ENCODE data around the gene CPNE5.

CPNE5 gene

DNA sequence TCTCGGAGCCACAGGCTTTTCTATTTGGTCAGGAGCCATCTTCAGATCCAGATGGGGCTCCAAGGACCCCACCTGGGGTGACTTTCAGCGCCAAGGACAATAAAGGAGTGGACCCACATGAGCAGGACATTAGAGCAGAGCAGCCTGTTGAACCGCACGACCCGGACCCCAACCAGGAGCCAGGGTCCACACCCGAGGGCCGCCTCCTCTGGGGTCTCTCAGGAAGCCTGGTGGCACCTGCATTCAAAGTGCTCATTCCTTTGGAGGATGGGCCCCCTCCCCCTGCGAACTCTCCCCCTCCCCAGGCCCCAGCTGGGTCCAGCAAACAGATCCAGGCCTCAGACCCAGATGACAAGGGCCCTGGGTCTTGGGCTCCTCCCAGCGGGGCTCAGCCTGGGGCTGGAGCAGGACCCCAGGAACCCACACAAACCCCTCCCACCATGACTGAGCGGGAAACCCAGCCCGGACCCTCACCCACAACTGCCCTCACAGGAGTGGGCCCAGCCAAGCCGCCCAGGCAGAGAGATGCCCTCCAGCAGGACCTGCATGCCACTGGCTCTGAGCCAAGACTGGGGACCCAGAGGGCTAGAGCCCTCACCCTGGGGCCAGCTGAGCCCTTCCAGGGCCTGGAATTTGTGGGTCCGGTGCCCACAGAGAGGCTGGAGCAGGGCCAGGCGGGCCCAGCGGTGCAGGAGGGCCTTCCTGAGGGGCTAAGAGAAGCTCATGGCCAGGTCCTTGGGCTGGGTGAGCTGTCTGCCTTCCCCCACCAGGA, 117.7 kb downstream of the CPNE5 start:
- no peak overlapping the region for H3K4me3 ChIP-seq (ENCODE audit: low read depth, low read length)
- no peak for DNase-seq (ENCODE audit: low read depth)
- TF ChIP-seq, protein P1, sequence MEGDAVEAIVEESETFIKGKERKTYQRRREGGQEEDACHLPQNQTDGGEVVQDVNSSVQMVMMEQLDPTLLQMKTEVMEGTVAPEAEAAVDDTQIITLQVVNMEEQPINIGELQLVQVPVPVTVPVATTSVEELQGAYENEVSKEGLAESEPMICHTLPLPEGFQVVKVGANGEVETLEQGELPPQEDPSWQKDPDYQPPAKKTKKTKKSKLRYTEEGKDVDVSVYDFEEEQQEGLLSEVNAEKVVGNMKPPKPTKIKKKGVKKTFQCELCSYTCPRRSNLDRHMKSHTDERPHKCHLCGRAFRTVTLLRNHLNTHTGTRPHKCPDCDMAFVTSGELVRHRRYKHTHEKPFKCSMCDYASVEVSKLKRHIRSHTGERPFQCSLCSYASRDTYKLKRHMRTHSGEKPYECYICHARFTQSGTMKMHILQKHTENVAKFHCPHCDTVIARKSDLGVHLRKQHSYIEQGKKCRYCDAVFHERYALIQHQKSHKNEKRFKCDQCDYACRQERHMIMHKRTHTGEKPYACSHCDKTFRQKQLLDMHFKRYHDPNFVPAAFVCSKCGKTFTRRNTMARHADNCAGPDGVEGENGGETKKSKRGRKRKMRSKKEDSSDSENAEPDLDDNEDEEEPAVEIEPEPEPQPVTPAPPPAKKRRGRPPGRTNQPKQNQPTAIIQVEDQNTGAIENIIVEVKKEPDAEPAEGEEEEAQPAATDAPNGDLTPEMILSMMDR (IDR thresholded peaks at IDR 0.05; ENCODE audit: control insufficient read depth, extremely low read depth, insufficient read depth), result no peak

DNA sequence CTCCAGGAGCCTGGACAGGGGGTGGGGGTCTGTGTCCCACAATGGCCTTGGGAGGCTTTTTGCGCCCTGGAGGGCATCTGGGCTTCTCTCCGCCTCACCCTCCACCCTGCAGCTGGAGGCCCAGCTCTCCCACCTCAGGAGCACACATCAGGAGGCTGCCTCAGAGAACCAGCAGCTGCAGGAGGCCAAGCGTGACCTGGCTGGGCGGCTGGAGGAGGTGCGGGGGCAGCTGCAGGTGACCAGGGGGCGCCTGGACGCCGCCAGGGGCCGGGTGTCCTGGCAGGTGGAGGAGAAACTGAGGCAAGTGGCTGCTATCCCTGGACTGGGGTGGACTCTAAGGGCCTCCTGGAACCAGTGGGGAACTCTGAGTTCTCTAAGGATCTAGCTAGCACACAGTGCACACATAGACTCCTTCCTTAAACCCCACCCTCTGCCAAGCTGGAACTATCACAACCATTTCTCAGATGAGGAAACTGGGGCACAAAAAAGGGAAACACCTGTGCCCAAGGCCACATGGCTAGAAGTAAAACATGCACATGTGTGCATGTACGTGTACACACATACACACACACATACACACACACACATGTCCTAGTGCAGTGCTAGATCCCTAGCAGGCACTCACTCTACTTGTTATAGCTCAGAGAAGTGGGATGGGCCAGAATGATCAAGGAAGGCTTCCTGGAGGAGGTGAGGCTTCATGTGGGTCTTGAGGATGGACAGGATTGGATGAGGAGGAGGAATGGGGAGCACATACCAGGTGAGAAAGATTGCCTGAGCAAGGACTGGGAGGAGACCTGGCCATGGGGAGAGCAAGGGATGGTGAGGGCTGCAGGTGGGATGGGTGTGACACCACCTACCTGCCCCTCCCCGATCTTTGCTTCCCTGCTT, 118.7 kb downstream of the CPNE5 start:
- TF ChIP-seq, protein P1 (IDR thresholded peaks at IDR 0.05; ENCODE audit: control insufficient read depth, extremely low read depth, insufficient read depth), result no peak
- no peak for DNase-seq (ENCODE audit: low read depth)
- no peak overlapping the region for H3K4me3 ChIP-seq (ENCODE audit: low read depth, low read length)

DNA sequence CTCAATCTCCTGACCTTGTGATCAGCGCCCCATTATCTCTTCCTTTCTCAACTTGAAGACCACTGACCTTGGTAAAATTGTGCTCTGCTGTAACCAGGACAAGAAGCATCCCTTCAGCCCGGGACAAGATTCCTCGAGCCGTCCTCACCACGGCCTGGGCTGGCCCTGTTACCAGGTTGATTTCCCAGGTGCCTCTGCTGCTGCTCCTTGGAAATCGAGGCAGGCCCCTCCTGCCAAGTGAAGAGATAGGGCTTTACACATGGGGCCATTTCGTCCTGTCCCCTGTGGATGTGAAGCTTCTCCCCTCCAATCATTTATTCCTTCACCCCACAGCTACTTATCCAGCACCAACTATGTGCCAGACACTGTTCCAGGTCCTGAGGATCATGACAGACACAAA, 120.1 kb downstream of the CPNE5 start:
- DNase-seq (ENCODE audit: low read depth), result no peak
- TF ChIP-seq, protein P1 (IDR thresholded peaks at IDR 0.05; ENCODE audit: control insufficient read depth, extremely low read depth, insufficient read depth), result no peak
- H3K4me3 ChIP-seq (ENCODE audit: low read depth, low read length), result no peak overlapping the region

DNA sequence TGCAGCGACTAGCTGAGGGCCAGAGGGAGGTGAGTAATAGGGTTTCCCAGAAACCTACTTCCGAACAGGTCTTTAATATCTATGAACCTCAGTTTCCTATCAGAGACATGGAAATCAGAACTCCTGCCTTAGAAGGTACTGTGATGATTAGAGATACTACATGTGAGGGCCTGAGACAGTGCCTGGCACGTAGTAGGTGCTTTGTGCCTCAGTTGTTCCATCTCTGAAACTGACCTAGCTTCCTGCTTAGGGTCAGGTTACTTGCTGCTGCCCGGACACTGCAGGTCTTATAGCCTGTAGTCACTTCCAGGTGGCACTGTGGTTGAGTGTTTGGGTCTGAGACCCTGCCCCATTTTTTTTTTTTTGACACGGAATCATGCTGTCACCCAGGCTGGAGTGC, 120.7 kb downstream of the CPNE5 start:
- TF ChIP-seq, protein P1 (IDR thresholded peaks at IDR 0.05; ENCODE audit: control insufficient read depth, extremely low read depth, insufficient read depth), result no peak
- H3K4me3 ChIP-seq (ENCODE audit: low read depth, low read length), result no peak overlapping the region
- DNase-seq (ENCODE audit: low read depth), result no peak

DNA sequence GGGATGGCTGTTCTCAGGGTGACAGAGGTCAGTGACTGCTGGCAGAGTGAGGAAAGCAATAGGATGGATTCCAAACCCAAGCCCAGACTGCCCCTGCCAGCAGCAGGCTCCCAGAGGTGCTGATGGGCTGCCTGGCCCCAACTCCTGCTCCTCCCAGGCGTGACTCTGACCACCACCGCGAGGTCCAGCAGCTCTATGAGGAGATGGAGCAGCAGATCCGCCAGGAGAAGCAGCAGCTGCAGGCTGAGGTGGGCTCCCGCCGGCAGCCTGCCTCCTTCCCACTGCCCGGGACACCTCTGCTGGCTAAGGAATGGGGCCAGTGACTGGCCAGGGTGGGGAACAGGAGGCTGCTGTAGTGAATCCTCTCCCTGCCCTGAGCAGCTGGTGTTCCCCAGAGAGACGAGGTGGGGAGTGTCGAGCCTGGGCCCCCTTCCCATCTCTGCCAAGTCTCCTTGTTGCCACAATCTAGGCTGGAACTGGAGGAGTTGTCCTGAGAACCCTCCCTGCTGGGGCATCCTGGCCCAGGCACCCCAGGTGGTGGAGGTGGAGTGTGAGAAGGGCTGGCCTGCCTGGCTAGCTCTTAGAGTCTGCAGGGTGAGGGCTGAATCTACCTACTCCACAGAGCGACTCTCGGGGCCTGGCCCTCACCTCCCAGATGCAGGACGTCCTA, 121.2 kb downstream of the CPNE5 start:
- DNase-seq (ENCODE audit: low read depth), result no peak
- TF ChIP-seq, protein P1 (IDR thresholded peaks at IDR 0.05; ENCODE audit: control insufficient read depth, extremely low read depth, insufficient read depth), result no peak
- H3K4me3 ChIP-seq (ENCODE audit: low read depth, low read length), result no peak overlapping the region

DNA sequence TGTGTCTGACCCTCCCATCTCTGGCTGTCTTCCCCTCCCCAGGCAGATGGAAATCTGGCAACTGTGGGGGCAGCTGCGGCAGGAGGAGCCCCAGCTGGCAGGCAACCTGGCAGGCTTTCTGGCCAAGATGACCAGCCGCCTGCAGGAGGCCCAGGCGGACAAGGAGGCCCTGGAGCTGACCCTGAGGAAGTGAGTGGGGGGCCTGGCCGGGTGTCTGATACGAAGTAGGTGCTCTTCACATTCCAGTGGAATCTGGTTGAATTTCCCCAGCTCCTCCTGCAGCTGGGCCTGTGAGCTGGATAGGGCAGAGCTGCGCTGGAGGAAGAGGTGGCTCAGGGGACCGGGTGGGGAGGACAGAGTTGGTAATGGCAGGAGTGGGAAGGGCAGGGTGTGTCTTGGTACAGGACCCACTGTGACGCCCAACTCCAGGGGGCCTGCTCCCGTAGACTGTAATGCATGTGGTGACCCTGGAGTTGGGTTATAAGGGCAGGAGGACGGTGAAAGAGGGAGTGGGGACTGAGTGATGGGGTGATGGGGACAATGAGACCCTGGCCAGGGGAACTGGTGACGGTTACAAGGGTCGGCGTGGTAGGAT, 121.9 kb downstream of the CPNE5 start:
- TF ChIP-seq, protein P1 (IDR thresholded peaks at IDR 0.05; ENCODE audit: control insufficient read depth, extremely low read depth, insufficient read depth), result no peak
- no peak for DNase-seq (ENCODE audit: low read depth)
- no peak overlapping the region for H3K4me3 ChIP-seq (ENCODE audit: low read depth, low read length)

All from LNCaP clone FGC (cell line).